Measurements from ENCODE around the gene SCGB1D1.

GRCh38 chr11:62152245-62153086, 37.5 kb upstream of the SCGB1D1 start:
- no peak for TF ChIP-seq ZNF530 (tag by site-specific recombination; IDR thresholded peaks at IDR 0.05; ENCODE audit: low read depth)
- no peak for TF ChIP-seq CTCF (tag by site-specific recombination; IDR thresholded peaks at IDR 0.05)
- no peak for TF ChIP-seq MYNN (tag by site-specific recombination; IDR thresholded peaks at IDR 0.05; ENCODE audit: borderline replicate concordance)
- no peak for TF ChIP-seq KLF7 (tag by site-specific recombination; IDR thresholded peaks at IDR 0.05; ENCODE audit: borderline replicate concordance)
- no peak for TF ChIP-seq ZNF24 (tag by site-specific recombination; IDR thresholded peaks at IDR 0.05)
- TF ChIP-seq FEZF1 (tag by site-specific recombination; IDR thresholded peaks at IDR 0.05) = no peak
- TF ChIP-seq ZNF138 (tag by site-specific recombination; IDR thresholded peaks at IDR 0.05; ENCODE audit: borderline replicate concordance) = no peak
- TF ChIP-seq ZNF239 (tag by site-specific recombination; IDR thresholded peaks at IDR 0.05) = no peak
- no peak for TF ChIP-seq ZBTB8A (tag by site-specific recombination; IDR thresholded peaks at IDR 0.05)
- TF ChIP-seq GLIS1 (tag by site-specific recombination; IDR thresholded peaks at IDR 0.05) = no peak
- no peak for TF ChIP-seq REST (tag by site-specific recombination; IDR thresholded peaks at IDR 0.05)
- TF ChIP-seq ZFP3 (tag by site-specific recombination; IDR thresholded peaks at IDR 0.05; ENCODE audit: low read depth) = no peak

Data from HEK293 (cell line).